Skin epidermis (tissue), 12 donors: ENCODE measurements around the gene CAMSAP2.
A peak's percentile ranks its signal among the peaks of the same experiment; 100 is the strongest.

Experiments
- H3K27ac ChIP-seq, 21 experiments: fragments of 200-600 bp; sonication (generic) in 11 of 21; one replicate each; pipeline ENCODE4 v1.5.0; 2020; ENCODE audit warnings: mild to moderate bottlenecking in 3 of 21, inconsistent platforms in 2 of 21, moderate library complexity in 2 of 21
- H3K4me3 ChIP-seq, 7 experiments: fragments of 200-600 bp; sonication (generic) in 2 of 7; one replicate each; pipeline ENCODE4 v1.5.0; 2020; ENCODE audit warnings: inconsistent platforms in 2 of 7, mild to moderate bottlenecking in 2 of 7, moderate library complexity in 1 of 7

CAMSAP2 gene

GRCh38 chr1:200738327-200738948, at the start of gene CAMSAP2:
TSS of gene CAMSAP2 (plus strand) at chr1:200738893. CDS start at chr1:200739828, 935 bp downstream.
- Histone ChIP-seq H3K27ac (peak within 1 kb of the TSS; percentile 87 to 100 (median 99)), H3K4me3 (peak within 1 kb of the TSS; percentile 60 to 97 (median 85))

GRCh38 chr1:200692316-200692715, 46.4 kb upstream of the CAMSAP2 start:
- H3K27ac ChIP-seq, result no peak overlapping the region
- H3K4me3 ChIP-seq, result no peak overlapping the region

- no peak overlapping the region for H3K4me3 ChIP-seq
- H3K27ac ChIP-seq, result no peak overlapping the region
These were observed 45.4 kb upstream of the CAMSAP2 start for GRCh38 chr1:200693327-200693726.

GRCh38 chr1:200694738-200695137, 44.0 kb upstream of the CAMSAP2 start:
- H3K27ac ChIP-seq, result no peak overlapping the region
- no peak overlapping the region for H3K4me3 ChIP-seq

GRCh38 chr1:200699871-200700270, 38.8 kb upstream of the CAMSAP2 start:
- Histone ChIP-seq H3K4me3 (no peak overlapping the region), H3K27ac (no peak overlapping the region)

- H3K4me3 ChIP-seq, result no peak overlapping the region
- no peak overlapping the region for H3K27ac ChIP-seq
These were observed 33.6 kb upstream of the CAMSAP2 start for GRCh38 chr1:200704986-200705500.

GRCh38 chr1:200706111-200706814, 32.4 kb upstream of the CAMSAP2 start:
- Histone ChIP-seq H3K4me3 (no peak overlapping the region), H3K27ac (peak overlapping the region in 2 of 21 experiments; percentile 3 to 12)

- no peak overlapping the region for H3K4me3 ChIP-seq
- peak overlapping the region in 1 of 21 experiments; percentile 3 for H3K27ac ChIP-seq
These were observed 31.6 kb upstream of the CAMSAP2 start for GRCh38 chr1:200707116-200707515.

GRCh38 chr1:200708161-200708560, 30.5 kb upstream of the CAMSAP2 start:
- H3K27ac ChIP-seq, result no peak overlapping the region
- no peak overlapping the region for H3K4me3 ChIP-seq

GRCh38 chr1:200708769-200709168, 29.9 kb upstream of the CAMSAP2 start:
- no peak overlapping the region for H3K27ac ChIP-seq
- no peak overlapping the region for H3K4me3 ChIP-seq

GRCh38 chr1:200710166-200710565, 28.5 kb upstream of the CAMSAP2 start:
- no peak overlapping the region for H3K4me3 ChIP-seq

GRCh38 chr1:200714504-200715187, 24.0 kb upstream of the CAMSAP2 start:
- Histone ChIP-seq H3K4me3 (no peak overlapping the region), H3K27ac (no peak overlapping the region)

More at GRCh38 chr1:200710166-200710565, 28.5 kb upstream of the CAMSAP2 start:
- no peak overlapping the region for H3K27ac ChIP-seq

- no peak overlapping the region for H3K27ac ChIP-seq
- no peak overlapping the region for H3K4me3 ChIP-seq
These were observed 18.5 kb upstream of the CAMSAP2 start for GRCh38 chr1:200720199-200720598.

- Histone ChIP-seq H3K27ac (no peak overlapping the region), H3K4me3 (no peak overlapping the region)
These were observed 14.6 kb upstream of the CAMSAP2 start for GRCh38 chr1:200724064-200724463.

- Histone ChIP-seq H3K27ac (no peak overlapping the region), H3K4me3 (no peak overlapping the region)
These were observed 11.4 kb upstream of the CAMSAP2 start for GRCh38 chr1:200727257-200727656.

- Histone ChIP-seq H3K27ac (peak overlapping the region in 6 of 21 experiments; percentile 12 to 69 (median 46)), H3K4me3 (no peak overlapping the region)
These were observed 8.8 kb upstream of the CAMSAP2 start for GRCh38 chr1:200729863-200730262.

- H3K4me3 ChIP-seq, result no peak overlapping the region
- no peak overlapping the region for H3K27ac ChIP-seq
These were observed 6.9 kb upstream of the CAMSAP2 start for GRCh38 chr1:200731654-200732332.

- H3K27ac ChIP-seq, result no peak overlapping the region
These were observed 6.3 kb upstream of the CAMSAP2 start for GRCh38 chr1:200732438-200732837.

GRCh38 chr1:200733907-200734306, 4.8 kb upstream of the CAMSAP2 start:
- Histone ChIP-seq H3K27ac (no peak overlapping the region), H3K4me3 (no peak overlapping the region)

More at GRCh38 chr1:200732438-200732837, 6.3 kb upstream of the CAMSAP2 start:
- H3K4me3 ChIP-seq, result no peak overlapping the region
